ENCODE results near the gene MRPL20.

MRPL20 gene

GRCh38 chr1:1398677-1399186, 8.4 kb downstream of the MRPL20 start:
- TF ChIP-seq NFIC (IDR thresholded peaks at IDR 0.05) = no peak
- TF ChIP-seq EGR1 (IDR thresholded peaks at IDR 0.05) = no peak
- TF ChIP-seq, protein P1, sequence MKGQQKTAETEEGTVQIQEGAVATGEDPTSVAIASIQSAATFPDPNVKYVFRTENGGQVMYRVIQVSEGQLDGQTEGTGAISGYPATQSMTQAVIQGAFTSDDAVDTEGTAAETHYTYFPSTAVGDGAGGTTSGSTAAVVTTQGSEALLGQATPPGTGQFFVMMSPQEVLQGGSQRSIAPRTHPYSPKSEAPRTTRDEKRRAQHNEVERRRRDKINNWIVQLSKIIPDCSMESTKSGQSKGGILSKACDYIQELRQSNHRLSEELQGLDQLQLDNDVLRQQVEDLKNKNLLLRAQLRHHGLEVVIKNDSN (IDR thresholded peaks at IDR 0.05) = no peak
- no peak for TF ChIP-seq TEAD4 (IDR thresholded peaks at IDR 0.05)
- TF ChIP-seq REST (IDR thresholded peaks at IDR 0.05; ENCODE audit: low read depth) = no peak
- no peak for TF ChIP-seq CREB1 (IDR thresholded peaks at IDR 0.05; ENCODE audit: low read depth)

- TF ChIP-seq CEBPB (IDR thresholded peaks at IDR 0.05) (no peak), EGR1 (IDR thresholded peaks at IDR 0.05) (no peak), FOXM1 (IDR thresholded peaks at IDR 0.05; ENCODE audit: borderline replicate concordance, low read depth) (no peak), TEAD4 (IDR thresholded peaks at IDR 0.05) (no peak), RAD21 (IDR thresholded peaks at IDR 0.05; ENCODE audit: low read depth) (no peak), TAF1 (IDR thresholded peaks at IDR 0.05; ENCODE audit: low read depth) (no peak), ZBTB7A (IDR thresholded peaks at IDR 0.05; ENCODE audit: low read depth) (no peak), REST (IDR thresholded peaks at IDR 0.05; ENCODE audit: low read depth) (no peak), CREB1 (IDR thresholded peaks at IDR 0.05; ENCODE audit: low read depth) (no peak), NFIC (IDR thresholded peaks at IDR 0.05) (no peak), TCF12 (IDR thresholded peaks at IDR 0.05; ENCODE audit: low read depth) (no peak), YY1 (IDR thresholded peaks at IDR 0.05; ENCODE audit: low read depth) (no peak), EP300 (IDR thresholded peaks at IDR 0.05; ENCODE audit: borderline replicate concordance) (no peak)
- TF ChIP-seq, protein P1 (IDR thresholded peaks at IDR 0.05) = no peak
- TF ChIP-seq, protein P2, sequence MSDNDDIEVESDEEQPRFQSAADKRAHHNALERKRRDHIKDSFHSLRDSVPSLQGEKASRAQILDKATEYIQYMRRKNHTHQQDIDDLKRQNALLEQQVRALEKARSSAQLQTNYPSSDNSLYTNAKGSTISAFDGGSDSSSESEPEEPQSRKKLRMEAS (IDR thresholded peaks at IDR 0.05) = no peak
Measured at GRCh38 chr1:1397839-1398523, 9.1 kb downstream of the MRPL20 start.

DNA sequence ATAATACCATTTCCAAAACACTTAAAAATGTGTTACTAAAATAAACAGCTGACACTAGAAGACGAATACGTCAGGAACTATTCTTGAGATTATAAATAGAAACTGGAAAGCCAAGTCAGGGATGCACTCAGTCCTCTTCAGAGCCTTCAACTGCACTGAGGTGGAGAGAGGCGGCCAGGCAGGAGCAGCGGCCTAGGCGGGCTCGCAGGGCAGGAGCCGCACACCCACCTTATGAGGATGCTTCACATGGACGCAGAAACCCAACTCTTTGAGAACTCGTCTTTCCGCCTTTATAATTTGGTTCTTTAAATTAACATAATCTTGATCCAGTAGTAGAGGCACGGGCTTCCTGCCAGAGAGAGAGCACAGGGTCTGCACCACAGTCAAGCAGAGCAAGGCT, 11.9 kb downstream of the MRPL20 start:
- TF ChIP-seq REST (IDR thresholded peaks at IDR 0.05; ENCODE audit: low read depth) = no peak
- no peak for TF ChIP-seq TAF1 (IDR thresholded peaks at IDR 0.05; ENCODE audit: low read depth)
- TF ChIP-seq ZBTB7A (IDR thresholded peaks at IDR 0.05; ENCODE audit: low read depth) = no peak

DNA sequence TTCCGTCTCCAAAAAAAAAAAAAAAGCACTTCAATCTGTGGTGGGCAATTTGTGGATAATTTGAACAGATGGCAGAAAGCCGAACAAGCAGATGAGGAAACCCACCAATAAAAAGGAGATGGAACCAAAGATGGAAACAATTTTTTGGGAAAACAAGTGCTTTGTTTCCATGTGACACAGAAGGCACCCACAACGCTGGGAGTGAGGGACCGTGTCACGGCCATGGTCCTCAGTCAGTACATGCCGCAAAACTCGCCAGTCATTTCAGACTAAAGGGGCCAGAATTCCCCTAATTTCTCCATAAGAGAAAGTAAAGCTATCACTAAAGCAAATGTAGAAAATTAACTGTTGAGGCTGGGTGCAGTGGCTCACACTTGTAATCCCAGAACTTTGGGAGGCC, 13.0 kb downstream of the MRPL20 start:
- TF ChIP-seq YY1 (IDR thresholded peaks at IDR 0.05; ENCODE audit: low read depth) (no peak), EGR1 (IDR thresholded peaks at IDR 0.05) (no peak), EP300 (IDR thresholded peaks at IDR 0.05; ENCODE audit: borderline replicate concordance) (no peak), TAF1 (IDR thresholded peaks at IDR 0.05; ENCODE audit: low read depth) (no peak), CEBPB (IDR thresholded peaks at IDR 0.05) (no peak), RAD21 (IDR thresholded peaks at IDR 0.05; ENCODE audit: low read depth) (no peak), TCF12 (IDR thresholded peaks at IDR 0.05; ENCODE audit: low read depth) (no peak), REST (IDR thresholded peaks at IDR 0.05; ENCODE audit: low read depth) (no peak)

All from Ishikawa (cell line).